Tibial artery (tissue), 4 donors: ENCODE data around the gene BEND5.

Experiments
- DNase-seq, 2 donors: peaks; one replicate each; pipeline ENCODE4 v3.0.0-alpha.2; 2019
- H3K27ac ChIP-seq, 2 donors: fragments of 200-600 bp; sonication (generic) in 1 of 2; 1 replicate in 1 of 2; 2 replicates in 1 of 2; pipeline ENCODE4 v1.5.1; 2018 to 2019; ENCODE audit warnings: mild to moderate bottlenecking in 1 of 2
- H3K27me3 ChIP-seq, 2 donors: fragments of 200-600 bp; sonication (generic) in 1 of 2; one replicate each; pipeline versions ENCODE4 v1.5.1 to v1.6.0; 2016 to 2019
- H3K36me3 ChIP-seq, 3 donors: fragments of 200-600 bp; sonication (generic) in 2 of 3; one replicate each; pipeline ENCODE4 v1.5.1; 2016 to 2019; ENCODE audit warnings: mild to moderate bottlenecking in 2 of 3
- H3K4me1 ChIP-seq, 4 donors: fragments of 200-600 bp; sonication (generic) in 2 of 4; 1 replicate in 3 of 4; 2 replicates in 1 of 4; pipeline ENCODE4 v1.5.1; 2016 to 2019
- H3K4me3 ChIP-seq, 2 donors: fragments of 200-600 bp; sonication (generic) in 1 of 2; 1 replicate in 1 of 2; 2 replicates in 1 of 2; pipeline ENCODE4 v1.5.1; 2018 to 2019; ENCODE audit warnings: mild to moderate bottlenecking in 2 of 2
- H3K9me3 ChIP-seq, 3 donors: fragments of 200-600 bp; sonication (generic) in 1 of 3; one replicate each; pipeline ENCODE4 v1.5.1; 2016 to 2019
- CTCF ChIP-seq, 2 experiments: fragments of 200-600 bp in 1 of 2; fragments of 450-650 bp in 1 of 2; IDR thresholded peaks; one replicate each; pipeline ENCODE4 v1.5.1; 2017 to 2019; ENCODE audit warnings: antibody characterized with exemption in 2 of 2, mild to moderate bottlenecking in 1 of 2, moderate library complexity in 1 of 2
- intact Hi-C: fragments of 100-400 bp; cut with DNase I; formaldehyde crosslinking; loops from one replicate; pipeline ENCODE4 v1.15.0; 2023; ENCODE audit warnings: low total_unique reads

The BEND5 gene

GRCh38 chr1:48777219-48777895, 666 bp upstream of the BEND5 start:
- Histone ChIP-seq H3K27ac (peak overlapping the region; percentile 36 to 90), H3K36me3 (no peaks in the 10 kb centered on the region), H3K9me3 (no peaks in the 10 kb centered on the region), H3K4me3 (peak overlapping the region; percentile 81 to 85), H3K27me3 (no peaks in the 10 kb centered on the region), H3K4me1 (peaks cover 0 to 34% (median 23%) of the 10 kb centered on the region in 4 donors)
- no peak for DNase-seq
- intact Hi-C loops, result no loop called here
- TF ChIP-seq CTCF (IDR thresholded peaks at IDR 0.05), result no peak

GRCh38 chr1:48775831-48776392, 779 bp downstream of the BEND5 start:
- Histone ChIP-seq H3K4me1 (peaks cover 0 to 46% (median 31%) of the 10 kb centered on the region in 4 donors), H3K4me3 (peak overlapping the region; percentile 81 to 85), H3K27ac (peak overlapping the region; percentile 88 to 90), H3K36me3 (no peaks in the 10 kb centered on the region), H3K9me3 (no peaks in the 10 kb centered on the region), H3K27me3 (no peaks in the 10 kb centered on the region)
- no peak for DNase-seq
- no peak for TF ChIP-seq CTCF (IDR thresholded peaks at IDR 0.05)
- intact Hi-C loops, result no loop called here

GRCh38 chr1:48773133-48773532, 3.6 kb downstream of the BEND5 start:
- Histone ChIP-seq H3K27ac (peak overlapping the region in 1 of 2 donors; percentile 3), H3K4me1 (peaks cover 0 to 64% (median 42%) of the 10 kb centered on the region in 4 donors)
- intact Hi-C loops, result no loop called here

GRCh38 chr1:48772211-48772610, 4.5 kb downstream of the BEND5 start:
- Histone ChIP-seq H3K4me1 (peaks cover 0 to 58% (median 39%) of the 10 kb centered on the region in 4 donors), H3K36me3 (no peaks in the 10 kb centered on the region), H3K27me3 (no peaks in the 10 kb centered on the region), H3K9me3 (no peaks in the 10 kb centered on the region), H3K4me3 (no peak overlapping the region), H3K27ac (no peak overlapping the region)
- TF ChIP-seq CTCF (IDR thresholded peaks at IDR 0.05), result no peak
- no peak for DNase-seq
- intact Hi-C loops, result no loop called here

More at GRCh38 chr1:48773133-48773532, 3.6 kb downstream of the BEND5 start:
- DNase-seq, result no peak
- Histone ChIP-seq H3K9me3 (no peaks in the 10 kb centered on the region), H3K36me3 (no peaks in the 10 kb centered on the region), H3K27me3 (no peaks in the 10 kb centered on the region), H3K4me3 (no peak overlapping the region)
- no peak for TF ChIP-seq CTCF (IDR thresholded peaks at IDR 0.05)

- intact Hi-C loops, result no loop called here
- Histone ChIP-seq H3K4me3 (no peak overlapping the region), H3K4me1 (peaks cover 0 to 57% (median 39%) of the 10 kb centered on the region in 4 donors), H3K9me3 (no peaks in the 10 kb centered on the region), H3K27ac (no peak overlapping the region), H3K27me3 (no peaks in the 10 kb centered on the region), H3K36me3 (peaks cover 0 to 1% (median 0%) of the 10 kb centered on the region in 3 donors)
- TF ChIP-seq CTCF (IDR thresholded peaks at IDR 0.05), result no peak
- no peak for DNase-seq
Observed at GRCh38 chr1:48771561-48771960, 5.1 kb downstream of the BEND5 start.
